Measurements from ENCODE around the gene GRIK1.

- no peak for TF ChIP-seq POLR2A (IDR thresholded peaks at IDR 0.05; ENCODE audit: low read depth, low read length)
- TF ChIP-seq TAF1 (IDR thresholded peaks at IDR 0.05; ENCODE audit: borderline replicate concordance, low read depth, low read length): no peak
These were observed 301.0 kb downstream of the GRIK1 start for GRCh38 chr21:29638761-29639327.
